ENCODE measurements around the gene LGALS9C. TPM values are rescaled to one million over a fixed set of nuclear protein-coding genes. Genes with fewer than 3 reads are reported as not detected.
"Not testable (repeated sequence)": the region's sequence is repeated elsewhere in the genome, so short reads cannot be mapped to it uniquely, and the experiment has no call there.

The LGALS9C gene
- polyA plus RNA-seq (1.7 to 6.8 TPM (median 5.7 TPM) in 3 replicates), polyA minus RNA-seq (1.5 to 20.1 TPM (median 12.7 TPM) in 3 replicates)
- 3.6 TPM for polyA plus RNA-seq (2011; ENCODE audit: low read depth)
- 1.1 and 1.2 TPM in 2 replicates for polyA plus RNA-seq (2011; cell fraction: cytosol; rRNA removed)
- 16.6 and 22.7 TPM in 2 replicates for polyA plus RNA-seq (2011; cell fraction: nucleus; rRNA removed)
- polyA plus RNA-seq (2012; ENCODE audit: low replicate concordance) = 2.0 and 2.7 TPM in 2 replicates
- polyA minus RNA-seq (2011; cell fraction: cytosol; rRNA and poly(A)+ RNA removed) = not detected
- polyA minus RNA-seq (2011; cell fraction: nucleus; rRNA and poly(A)+ RNA removed) = 5.8 and 11.9 TPM in 2 replicates

GRCh38 chr17:18476508-18477308 lies at the start of gene LGALS9C:
LGALS9C (plus strand) TSS chr17:18476789; CDS start chr17:18476855, 66 bp downstream.
- H2AFZ ChIP-seq (ENCODE audit: control insufficient read depth, low read length); H3K4me3 ChIP-seq (ENCODE audit: control insufficient read depth in 2 of 3, extremely low read depth in 1 of 3, insufficient read depth in 2 of 3, low read depth in 1 of 3, low read length in 3 of 3); H3K4me1 ChIP-seq (ENCODE audit: control insufficient read depth, extremely low read depth, insufficient read depth, low read length); H3K27ac ChIP-seq (ENCODE audit: control insufficient read depth, insufficient read depth, low read length); H4K20me1 ChIP-seq (ENCODE audit: control insufficient read depth, extremely low read depth, insufficient read depth, low read length); H3K36me3 ChIP-seq (ENCODE audit: control insufficient read depth in 2 of 2, extremely low read depth in 1 of 2, insufficient read depth in 2 of 2, low read length in 2 of 2); H3K79me2 ChIP-seq (ENCODE audit: control insufficient read depth, insufficient read depth, low read length); dilution Hi-C loops (cut with MboI; ENCODE audit: extremely low pct_ligation_motif_present, low sequenced_read_pairs); H3K27me3 ChIP-seq (ENCODE audit: control insufficient read depth, extremely low read depth, insufficient read depth, low read length); H3K9me1 ChIP-seq (ENCODE audit: control insufficient read depth, extremely low read depth, insufficient read depth, low read length); H3K9me3 ChIP-seq (ENCODE audit: control insufficient read depth, low read depth, low read length); DNase-seq (ENCODE audit: low read depth, low spot score); H3K9ac ChIP-seq (ENCODE audit: control insufficient read depth, extremely low read depth, insufficient read depth, low read length): not testable (repeated sequence)
- FAIRE-seq = peak; percentile 56
- H3K4me2 ChIP-seq (ENCODE audit: control insufficient read depth, extremely low read depth, insufficient read depth, low read depth, low read length) = peak within 1 kb of the TSS; percentile 16

DNA sequence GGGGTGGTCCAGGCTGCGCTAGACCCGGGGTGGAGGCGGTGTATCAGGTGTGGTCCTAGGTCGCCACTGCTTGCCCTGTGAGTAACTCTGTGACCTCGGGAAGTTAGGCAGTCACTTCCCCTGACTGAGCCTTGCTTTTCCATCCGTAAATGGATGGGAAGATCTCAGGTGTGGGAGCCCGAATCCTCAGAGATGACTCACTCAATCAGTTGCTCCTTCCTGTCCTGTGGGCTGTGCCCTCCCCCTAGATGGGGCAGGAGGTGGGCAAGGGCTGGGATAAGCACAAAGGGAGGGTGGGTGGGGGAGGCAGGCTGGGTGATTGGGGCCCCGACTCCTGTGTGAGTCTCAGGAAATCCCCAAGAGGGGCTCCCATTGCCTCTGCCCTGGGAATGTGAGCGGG lies 44.4 kb upstream of the LGALS9C start:
- H3K36me3 ChIP-seq (ENCODE audit: control insufficient read depth in 2 of 2, extremely low read depth in 1 of 2, insufficient read depth in 2 of 2, low read length in 2 of 2); H3K79me2 ChIP-seq (ENCODE audit: control insufficient read depth, insufficient read depth, low read length); H3K9ac ChIP-seq (ENCODE audit: control insufficient read depth, extremely low read depth, insufficient read depth, low read length); FAIRE-seq; dilution Hi-C loops (cut with MboI; ENCODE audit: extremely low pct_ligation_motif_present, low sequenced_read_pairs); H4K20me1 ChIP-seq (ENCODE audit: control insufficient read depth, extremely low read depth, insufficient read depth, low read length); H3K9me1 ChIP-seq (ENCODE audit: control insufficient read depth, extremely low read depth, insufficient read depth, low read length); H3K27ac ChIP-seq (ENCODE audit: control insufficient read depth, insufficient read depth, low read length); DNase-seq (ENCODE audit: low read depth, low spot score); H3K27me3 ChIP-seq (ENCODE audit: control insufficient read depth, extremely low read depth, insufficient read depth, low read length); H3K4me3 ChIP-seq (ENCODE audit: control insufficient read depth in 2 of 3, extremely low read depth in 1 of 3, insufficient read depth in 2 of 3, low read depth in 1 of 3, low read length in 3 of 3); H3K4me2 ChIP-seq (ENCODE audit: control insufficient read depth, extremely low read depth, insufficient read depth, low read depth, low read length); H3K9me3 ChIP-seq (ENCODE audit: control insufficient read depth, low read depth, low read length); H2AFZ ChIP-seq (ENCODE audit: control insufficient read depth, low read length); H3K4me1 ChIP-seq (ENCODE audit: control insufficient read depth, extremely low read depth, insufficient read depth, low read length): not testable (repeated sequence)

GRCh38 chr17:18439465-18439870 lies 37.1 kb upstream of the LGALS9C start:
- H3K9ac ChIP-seq (ENCODE audit: control insufficient read depth, extremely low read depth, insufficient read depth, low read length); FAIRE-seq; H3K27me3 ChIP-seq (ENCODE audit: control insufficient read depth, extremely low read depth, insufficient read depth, low read length); H3K4me2 ChIP-seq (ENCODE audit: control insufficient read depth, extremely low read depth, insufficient read depth, low read depth, low read length); dilution Hi-C loops (cut with MboI; ENCODE audit: extremely low pct_ligation_motif_present, low sequenced_read_pairs); H3K79me2 ChIP-seq (ENCODE audit: control insufficient read depth, insufficient read depth, low read length); H4K20me1 ChIP-seq (ENCODE audit: control insufficient read depth, extremely low read depth, insufficient read depth, low read length); H3K27ac ChIP-seq (ENCODE audit: control insufficient read depth, insufficient read depth, low read length); H3K4me3 ChIP-seq (ENCODE audit: control insufficient read depth in 2 of 3, extremely low read depth in 1 of 3, insufficient read depth in 2 of 3, low read depth in 1 of 3, low read length in 3 of 3); DNase-seq (ENCODE audit: low read depth, low spot score); H2AFZ ChIP-seq (ENCODE audit: control insufficient read depth, low read length); H3K9me3 ChIP-seq (ENCODE audit: control insufficient read depth, low read depth, low read length); H3K9me1 ChIP-seq (ENCODE audit: control insufficient read depth, extremely low read depth, insufficient read depth, low read length); H3K4me1 ChIP-seq (ENCODE audit: control insufficient read depth, extremely low read depth, insufficient read depth, low read length); H3K36me3 ChIP-seq (ENCODE audit: control insufficient read depth in 2 of 2, extremely low read depth in 1 of 2, insufficient read depth in 2 of 2, low read length in 2 of 2): not testable (repeated sequence)

GRCh38 chr17:18442093-18442492 lies 34.5 kb upstream of the LGALS9C start:
- dilution Hi-C loops (cut with MboI; ENCODE audit: extremely low pct_ligation_motif_present, low sequenced_read_pairs); H3K36me3 ChIP-seq (ENCODE audit: control insufficient read depth in 2 of 2, extremely low read depth in 1 of 2, insufficient read depth in 2 of 2, low read length in 2 of 2); FAIRE-seq: not testable (repeated sequence)

GRCh38 chr17:18442532-18442931 lies 34.1 kb upstream of the LGALS9C start:
- H3K27me3 ChIP-seq (ENCODE audit: control insufficient read depth, extremely low read depth, insufficient read depth, low read length); H3K4me1 ChIP-seq (ENCODE audit: control insufficient read depth, extremely low read depth, insufficient read depth, low read length); DNase-seq (ENCODE audit: low read depth, low spot score); H3K9ac ChIP-seq (ENCODE audit: control insufficient read depth, extremely low read depth, insufficient read depth, low read length); H3K9me1 ChIP-seq (ENCODE audit: control insufficient read depth, extremely low read depth, insufficient read depth, low read length); FAIRE-seq; H3K4me2 ChIP-seq (ENCODE audit: control insufficient read depth, extremely low read depth, insufficient read depth, low read depth, low read length); H4K20me1 ChIP-seq (ENCODE audit: control insufficient read depth, extremely low read depth, insufficient read depth, low read length); H3K9me3 ChIP-seq (ENCODE audit: control insufficient read depth, low read depth, low read length); H3K4me3 ChIP-seq (ENCODE audit: control insufficient read depth in 2 of 3, extremely low read depth in 1 of 3, insufficient read depth in 2 of 3, low read depth in 1 of 3, low read length in 3 of 3); dilution Hi-C loops (cut with MboI; ENCODE audit: extremely low pct_ligation_motif_present, low sequenced_read_pairs); H3K27ac ChIP-seq (ENCODE audit: control insufficient read depth, insufficient read depth, low read length); H3K36me3 ChIP-seq (ENCODE audit: control insufficient read depth in 2 of 2, extremely low read depth in 1 of 2, insufficient read depth in 2 of 2, low read length in 2 of 2); H2AFZ ChIP-seq (ENCODE audit: control insufficient read depth, low read length); H3K79me2 ChIP-seq (ENCODE audit: control insufficient read depth, insufficient read depth, low read length): not testable (repeated sequence)

More at GRCh38 chr17:18442093-18442492, 34.5 kb upstream of the LGALS9C start:
- H3K9me3 ChIP-seq (ENCODE audit: control insufficient read depth, low read depth, low read length); H3K27ac ChIP-seq (ENCODE audit: control insufficient read depth, insufficient read depth, low read length); H3K9ac ChIP-seq (ENCODE audit: control insufficient read depth, extremely low read depth, insufficient read depth, low read length); H3K4me2 ChIP-seq (ENCODE audit: control insufficient read depth, extremely low read depth, insufficient read depth, low read depth, low read length); H2AFZ ChIP-seq (ENCODE audit: control insufficient read depth, low read length); H3K79me2 ChIP-seq (ENCODE audit: control insufficient read depth, insufficient read depth, low read length); H3K4me1 ChIP-seq (ENCODE audit: control insufficient read depth, extremely low read depth, insufficient read depth, low read length); H3K4me3 ChIP-seq (ENCODE audit: control insufficient read depth in 2 of 3, extremely low read depth in 1 of 3, insufficient read depth in 2 of 3, low read depth in 1 of 3, low read length in 3 of 3); H4K20me1 ChIP-seq (ENCODE audit: control insufficient read depth, extremely low read depth, insufficient read depth, low read length); H3K27me3 ChIP-seq (ENCODE audit: control insufficient read depth, extremely low read depth, insufficient read depth, low read length); H3K9me1 ChIP-seq (ENCODE audit: control insufficient read depth, extremely low read depth, insufficient read depth, low read length); DNase-seq (ENCODE audit: low read depth, low spot score): not testable (repeated sequence)
